Measurements from ENCODE around the gene ZP4. TPM values are rescaled to one million over a fixed set of nuclear protein-coding genes. Genes with fewer than 3 reads are reported as not detected.

The ZP4 gene
- total RNA-seq, 4 donors from 2014 or later: not detected

DNA sequence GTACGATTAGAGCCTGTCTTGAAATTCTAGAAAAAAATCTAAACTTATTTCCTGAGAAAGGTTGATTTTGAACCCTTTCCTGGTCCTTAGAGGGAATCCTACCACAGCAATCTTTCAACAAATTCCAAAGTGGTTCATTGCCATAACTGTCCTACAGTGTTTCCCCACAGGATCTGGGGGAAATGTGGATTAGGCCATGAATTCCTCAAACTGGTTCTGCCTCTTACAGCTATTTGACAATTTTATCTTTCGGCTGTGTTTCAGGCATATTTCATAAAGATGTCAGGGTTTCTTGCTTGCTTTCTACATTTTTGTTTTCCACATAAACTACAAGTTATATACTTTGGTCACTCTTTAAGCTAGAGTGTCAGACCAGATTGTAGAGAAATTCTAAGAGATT is 544 bp upstream of the ZP4 start:
- Histone ChIP-seq H3K27me3 (no peaks in the 10 kb centered on the region), H3K9me3 (no peaks in the 10 kb centered on the region), H3K4me3 (no peak overlapping the region), H3K27ac (no peak overlapping the region), H3K4me1 (no peaks in the 10 kb centered on the region), H3K36me3 (no peaks in the 10 kb centered on the region)
- TF ChIP-seq, protein P1, sequence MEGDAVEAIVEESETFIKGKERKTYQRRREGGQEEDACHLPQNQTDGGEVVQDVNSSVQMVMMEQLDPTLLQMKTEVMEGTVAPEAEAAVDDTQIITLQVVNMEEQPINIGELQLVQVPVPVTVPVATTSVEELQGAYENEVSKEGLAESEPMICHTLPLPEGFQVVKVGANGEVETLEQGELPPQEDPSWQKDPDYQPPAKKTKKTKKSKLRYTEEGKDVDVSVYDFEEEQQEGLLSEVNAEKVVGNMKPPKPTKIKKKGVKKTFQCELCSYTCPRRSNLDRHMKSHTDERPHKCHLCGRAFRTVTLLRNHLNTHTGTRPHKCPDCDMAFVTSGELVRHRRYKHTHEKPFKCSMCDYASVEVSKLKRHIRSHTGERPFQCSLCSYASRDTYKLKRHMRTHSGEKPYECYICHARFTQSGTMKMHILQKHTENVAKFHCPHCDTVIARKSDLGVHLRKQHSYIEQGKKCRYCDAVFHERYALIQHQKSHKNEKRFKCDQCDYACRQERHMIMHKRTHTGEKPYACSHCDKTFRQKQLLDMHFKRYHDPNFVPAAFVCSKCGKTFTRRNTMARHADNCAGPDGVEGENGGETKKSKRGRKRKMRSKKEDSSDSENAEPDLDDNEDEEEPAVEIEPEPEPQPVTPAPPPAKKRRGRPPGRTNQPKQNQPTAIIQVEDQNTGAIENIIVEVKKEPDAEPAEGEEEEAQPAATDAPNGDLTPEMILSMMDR (IDR thresholded peaks at IDR 0.05): no peak
- no peak for TF ChIP-seq POLR2A (IDR thresholded peaks at IDR 0.05)
- DNase-seq: no peak

DNA sequence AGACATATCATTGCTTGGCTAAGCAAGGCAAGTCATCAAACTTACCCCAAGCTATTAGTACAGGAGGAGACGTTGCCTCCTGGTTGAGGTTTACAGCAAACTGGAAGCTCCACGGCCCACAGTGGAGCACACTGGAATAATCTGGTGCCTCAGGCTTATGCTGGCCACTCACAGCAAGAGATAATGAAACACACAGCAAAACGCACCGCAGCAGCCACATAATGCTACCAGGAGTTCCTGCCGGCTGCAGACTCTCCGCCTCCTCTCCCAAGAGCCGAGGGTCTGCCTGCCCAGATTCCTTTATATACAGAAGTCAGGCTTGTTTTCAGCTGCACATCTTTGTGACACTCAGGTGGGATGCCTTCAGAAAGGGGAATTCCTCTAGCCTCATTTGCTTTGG is 306 bp downstream of the ZP4 start:
- no peak for DNase-seq
- no peak for TF ChIP-seq POLR2A (IDR thresholded peaks at IDR 0.05)
- TF ChIP-seq, protein P1 (IDR thresholded peaks at IDR 0.05): no peak
- H3K4me1 ChIP-seq: no peaks in the 10 kb centered on the region

DNA sequence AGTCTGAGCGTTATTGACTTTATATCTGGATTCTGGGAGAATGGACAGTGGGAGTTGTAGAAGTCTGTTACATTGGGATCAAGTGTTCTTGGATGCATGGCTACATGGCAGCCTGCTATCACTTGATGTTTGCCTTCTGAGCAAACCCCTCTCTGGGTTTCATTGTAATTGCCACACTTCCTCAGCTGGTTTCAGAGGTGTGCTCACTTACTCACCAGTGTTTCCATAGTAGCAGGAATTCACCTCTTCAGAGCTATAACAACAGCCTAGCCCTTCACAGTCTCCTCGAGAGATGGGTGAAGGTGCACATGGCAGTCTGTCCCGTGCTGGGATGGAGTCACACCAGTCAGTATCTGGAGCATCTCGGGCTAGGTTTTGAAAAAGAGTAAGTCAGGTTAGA is 2.6 kb downstream of the ZP4 start:
- Histone ChIP-seq H3K4me1 (no peaks in the 10 kb centered on the region), H3K27ac (no peak overlapping the region), H3K9me3 (no peaks in the 10 kb centered on the region), H3K4me3 (no peak overlapping the region), H3K27me3 (no peaks in the 10 kb centered on the region), H3K36me3 (no peaks in the 10 kb centered on the region)
- no peak for DNase-seq
- TF ChIP-seq, protein P1 (IDR thresholded peaks at IDR 0.05): no peak
- no peak for TF ChIP-seq POLR2A (IDR thresholded peaks at IDR 0.05)

More for the DNA sequence above, 306 bp downstream of the ZP4 start:
- Histone ChIP-seq H3K27ac (no peak overlapping the region), H3K36me3 (no peaks in the 10 kb centered on the region), H3K27me3 (no peaks in the 10 kb centered on the region), H3K4me3 (no peak overlapping the region), H3K9me3 (no peaks in the 10 kb centered on the region)

DNA sequence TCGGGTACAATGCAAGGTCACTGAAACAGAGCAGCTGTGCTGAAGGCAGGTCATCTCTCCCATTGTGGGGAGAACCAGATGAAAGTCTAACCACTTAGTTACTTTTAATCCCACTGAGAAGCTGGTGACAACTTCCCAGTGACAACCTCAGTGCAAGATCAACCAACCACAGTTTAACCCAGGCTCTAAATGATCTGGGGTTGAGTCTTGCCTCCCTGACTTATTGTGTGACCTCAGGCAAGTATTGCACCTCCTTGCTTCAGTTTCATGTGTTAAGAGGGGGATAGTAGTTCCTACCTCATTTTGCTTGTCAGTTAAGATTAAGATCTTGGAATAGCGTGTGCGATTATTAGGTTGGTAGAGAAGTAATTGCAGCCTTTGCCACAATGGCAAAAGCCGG is 3.2 kb downstream of the ZP4 start:
- DNase-seq: no peak
- H3K4me1 ChIP-seq: no peaks in the 10 kb centered on the region
- H3K36me3 ChIP-seq: no peaks in the 10 kb centered on the region
- TF ChIP-seq, protein P1 (IDR thresholded peaks at IDR 0.05): no peak
- TF ChIP-seq POLR2A (IDR thresholded peaks at IDR 0.05): no peak
- no peak overlapping the region for H3K4me3 ChIP-seq
- no peaks in the 10 kb centered on the region for H3K27me3 ChIP-seq
- no peaks in the 10 kb centered on the region for H3K9me3 ChIP-seq
- no peak overlapping the region for H3K27ac ChIP-seq

DNA sequence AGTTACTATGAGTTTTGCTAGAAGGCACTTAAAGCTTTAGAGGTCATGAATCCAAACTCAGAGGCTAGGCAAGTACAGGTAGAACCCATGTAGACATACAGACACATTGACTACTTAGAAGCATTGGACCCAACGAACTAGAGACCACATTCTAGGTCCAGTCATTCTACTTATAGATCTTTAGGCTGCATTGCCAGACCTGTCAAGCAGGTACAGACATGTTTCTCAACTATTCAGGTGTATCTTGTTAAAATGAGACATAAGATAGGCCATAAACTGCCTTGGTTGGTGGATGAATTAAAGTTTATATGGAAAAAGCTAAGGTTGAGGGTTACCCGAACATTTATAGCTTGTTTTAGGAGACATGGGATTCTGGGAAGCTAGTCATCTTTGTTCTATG is 6.5 kb downstream of the ZP4 start:
- no peaks in the 10 kb centered on the region for H3K9me3 ChIP-seq
- H3K4me1 ChIP-seq: no peaks in the 10 kb centered on the region
- no peak overlapping the region for H3K27ac ChIP-seq
- no peaks in the 10 kb centered on the region for H3K27me3 ChIP-seq
- no peak for DNase-seq
- no peak overlapping the region for H3K4me3 ChIP-seq
- no peaks in the 10 kb centered on the region for H3K36me3 ChIP-seq
- TF ChIP-seq, protein P1 (IDR thresholded peaks at IDR 0.05): no peak
- TF ChIP-seq POLR2A (IDR thresholded peaks at IDR 0.05): no peak

DNA sequence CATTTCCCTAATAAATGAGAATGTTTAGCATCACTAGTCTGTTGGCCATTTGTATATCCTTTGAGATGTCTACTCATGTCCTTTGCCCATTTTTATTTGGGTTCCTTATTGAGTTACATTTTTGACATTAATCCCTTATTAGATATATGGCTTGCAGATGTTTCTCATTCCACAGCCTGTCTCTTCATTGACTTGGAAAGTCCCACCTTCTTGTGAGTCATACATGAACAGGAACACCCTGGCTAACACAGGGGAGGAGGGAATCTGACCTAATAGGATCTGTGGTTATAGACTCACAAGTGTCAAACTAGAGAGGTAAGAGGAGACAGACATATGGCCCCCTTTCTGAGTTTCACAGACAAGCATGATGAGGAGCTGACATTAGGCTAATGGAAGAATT is 11.5 kb downstream of the ZP4 start:
- H3K4me3 ChIP-seq: no peak overlapping the region
- TF ChIP-seq, protein P1 (IDR thresholded peaks at IDR 0.05): no peak
- TF ChIP-seq POLR2A (IDR thresholded peaks at IDR 0.05): no peak
- H3K36me3 ChIP-seq: no peaks in the 10 kb centered on the region
- H3K9me3 ChIP-seq: no peaks in the 10 kb centered on the region
- no peak for DNase-seq
- H3K4me1 ChIP-seq: no peaks in the 10 kb centered on the region
- no peaks in the 10 kb centered on the region for H3K27me3 ChIP-seq
- H3K27ac ChIP-seq: no peak overlapping the region

Measured in Peyer's patch (tissue), 4 donors.